Esophagus (tissue), 2 donors: Measurements from ENCODE around the gene IKBKG. TPM values are rescaled to one million over a fixed set of nuclear protein-coding genes. Genes with fewer than 3 reads are reported as not detected.
A peak's percentile ranks its signal among the peaks of the same experiment; 100 is the strongest.
"Not testable (repeated sequence)": the region's sequence is repeated elsewhere in the genome, so short reads cannot be mapped to it uniquely, and the experiment has no call there.

Source experiments
- H3K27ac ChIP-seq, 2 donors: one replicate each; pipeline ENCODE4 v1.5.1; 2013; ENCODE audit warnings: low read depth in 2 of 2, mild to moderate bottlenecking in 2 of 2, inconsistent platforms in 1 of 2, low read length in 1 of 2, moderate library complexity in 1 of 2
- H3K27me3 ChIP-seq, 2 donors: one replicate each; pipeline ENCODE4 v1.6.1; 2013; ENCODE audit warnings: low read length in 2 of 2, control low read depth in 1 of 2, mild to moderate bottlenecking in 1 of 2; ENCODE audit not compliant: insufficient read depth in 2 of 2, control insufficient read depth in 1 of 2
- H3K36me3 ChIP-seq, 2 donors: one replicate each; pipeline ENCODE4 v1.6.1; 2013; ENCODE audit warnings: low read length in 1 of 2; ENCODE audit not compliant: control insufficient read depth in 2 of 2, insufficient read depth in 2 of 2
- H3K4me1 ChIP-seq, 2 donors: one replicate each; pipeline ENCODE4 v1.6.1; 2013; ENCODE audit warnings: low read length in 1 of 2; ENCODE audit not compliant: control insufficient read depth in 2 of 2, insufficient read depth in 2 of 2
- H3K4me3 ChIP-seq, 2 donors: one replicate each; pipeline ENCODE4 v1.5.1; 2013; ENCODE audit warnings: low read length in 2 of 2, mild to moderate bottlenecking in 2 of 2, low read depth in 1 of 2, moderate library complexity in 1 of 2
- H3K9me3 ChIP-seq, 2 donors: one replicate each; pipeline ENCODE4 v1.6.1; 2013; ENCODE audit warnings: mild to moderate bottlenecking in 2 of 2, low read depth in 1 of 2, low read length in 1 of 2, moderate library complexity in 1 of 2; ENCODE audit not compliant: control insufficient read depth in 2 of 2, insufficient read depth in 1 of 2
- WGBS, 2 donors: extraction: QIAGEN DNeasy Blood & Tissue Kit; methylation state at CpG; one replicate each; pipeline ENCODE4 v1.1.7; 2013; 5-methylcytosine and 5-hydroxymethylcytosine counted together
- polyA plus RNA-seq, 2 donors: library from polyadenylated mRNA; stranded (reverse); fragments of 200-250 nt; gene quantifications; one replicate each; pipeline ENCODE4 v1.2.3, GENCODE V29; 2013
- donor health status: healthy with polysubstance abuse.
- donor health status: Bipolar disorder and iron deficiency.

The IKBKG gene
- 10 to 100 TPM; 16.2 to 19.7 TPM for polyA plus RNA-seq

GRCh38 chrX:154547245-154548027, at the start of gene IKBKG:
TSS of gene IKBKG (plus strand) at chrX:154547620. CDS start at chrX:154552003, 4,383 bp downstream.
- Histone ChIP-seq H3K9me3 (peaks cover 0 to 4% of the 10 kb centered on the region in 2 donors), H3K27ac (peak within 1 kb of the TSS; percentile 95 to 97), H3K27me3 (no peaks in the 10 kb centered on the region), H3K36me3 (peaks cover 0 to 4% of the 10 kb centered on the region in 2 donors), H3K4me1 (peaks cover 0 to 7% of the 10 kb centered on the region in 2 donors), H3K4me3 (peak within 1 kb of the TSS; percentile 49 to 68)
- WGBS, 2 donors, result 1 to 41% methylated on average over 68 to 69 of the region's 69 CpGs

- H3K36me3 ChIP-seq, H3K9me3 ChIP-seq, H3K4me1 ChIP-seq, H3K4me3 ChIP-seq, H3K27me3 ChIP-seq, H3K27ac ChIP-seq: not testable (repeated sequence)
- 71 to 74% methylated on average over 7 of the region's 7 CpGs for WGBS, 2 donors
Measured at GRCh38 chrX:154501423-154501822, 46.0 kb upstream of the IKBKG start.

- Histone ChIP-seq H3K9me3 (no peaks in the 10 kb centered on the region), H3K27ac (no peak overlapping the region), H3K36me3 (peaks cover 0 to 6% of the 10 kb centered on the region in 2 donors), H3K4me3 (no peak overlapping the region), H3K4me1 (peaks cover 2 to 8% of the 10 kb centered on the region in 2 donors), H3K27me3 (no peaks in the 10 kb centered on the region)
- 84 to 87% methylated on average over 8 of the region's 8 CpGs for WGBS, 2 donors
Measured at GRCh38 chrX:154502098-154502497, 45.3 kb upstream of the IKBKG start.

GRCh38 chrX:154502989-154503388, 44.4 kb upstream of the IKBKG start:
- no peak overlapping the region for H3K27ac ChIP-seq
- H3K4me3 ChIP-seq, result no peak overlapping the region
- peaks cover 2 to 8% of the 10 kb centered on the region in 2 donors for H3K4me1 ChIP-seq
- H3K36me3 ChIP-seq, result peaks cover 0 to 8% of the 10 kb centered on the region in 2 donors
- H3K27me3 ChIP-seq, result no peaks in the 10 kb centered on the region
- WGBS, 2 donors, result 86 to 87% methylated on average over 3 of the region's 3 CpGs
- H3K9me3 ChIP-seq, result no peaks in the 10 kb centered on the region

GRCh38 chrX:154505734-154506133, 41.7 kb upstream of the IKBKG start:
- Histone ChIP-seq H3K36me3 (peaks cover 0 to 8% of the 10 kb centered on the region in 2 donors), H3K4me1 (peaks cover 2 to 8% of the 10 kb centered on the region in 2 donors), H3K27me3 (no peaks in the 10 kb centered on the region), H3K4me3 (no peak overlapping the region), H3K27ac (peak overlapping the region in 1 of 2 donors; percentile 80), H3K9me3 (no peaks in the 10 kb centered on the region)
- 50 to 83% methylated on average over 12 of the region's 12 CpGs for WGBS, 2 donors

GRCh38 chrX:154506483-154507332, 40.7 kb upstream of the IKBKG start:
- Histone ChIP-seq H3K36me3 (peaks cover 0 to 8% of the 10 kb centered on the region in 2 donors), H3K9me3 (no peaks in the 10 kb centered on the region), H3K4me3 (no peak overlapping the region), H3K4me1 (peaks cover 2 to 8% of the 10 kb centered on the region in 2 donors), H3K27ac (peak overlapping the region in 1 of 2 donors; percentile 80), H3K27me3 (no peaks in the 10 kb centered on the region)
- WGBS, 2 donors, result 87 to 93% methylated on average over 34 to 37 of the region's 37 CpGs

- no peaks in the 10 kb centered on the region for H3K9me3 ChIP-seq
- no peaks in the 10 kb centered on the region for H3K27me3 ChIP-seq
- H3K27ac ChIP-seq, result no peak overlapping the region
- peaks cover 0 to 8% of the 10 kb centered on the region in 2 donors for H3K36me3 ChIP-seq
- peaks cover 0 to 8% of the 10 kb centered on the region in 2 donors for H3K4me1 ChIP-seq
- H3K4me3 ChIP-seq, result no peak overlapping the region
- 84 to 88% methylated on average over 23 to 24 of the region's 24 CpGs for WGBS, 2 donors
Measured at GRCh38 chrX:154507673-154508383, 39.6 kb upstream of the IKBKG start.

GRCh38 chrX:154508384-154508745, 39.1 kb upstream of the IKBKG start:
- peaks cover 0 to 8% of the 10 kb centered on the region in 2 donors for H3K4me1 ChIP-seq
- peaks cover 0 to 8% of the 10 kb centered on the region in 2 donors for H3K36me3 ChIP-seq
- 86 to 92% methylated on average over 13 of the region's 13 CpGs for WGBS, 2 donors
- no peak overlapping the region for H3K4me3 ChIP-seq
- no peaks in the 10 kb centered on the region for H3K9me3 ChIP-seq
- no peak overlapping the region for H3K27ac ChIP-seq
- H3K27me3 ChIP-seq, result no peaks in the 10 kb centered on the region

GRCh38 chrX:154509455-154509854, 38.0 kb upstream of the IKBKG start:
- no peaks in the 10 kb centered on the region for H3K9me3 ChIP-seq
- H3K4me1 ChIP-seq, result peaks cover 0 to 8% of the 10 kb centered on the region in 2 donors
- H3K4me3 ChIP-seq, result no peak overlapping the region
- no peak overlapping the region for H3K27ac ChIP-seq
- H3K27me3 ChIP-seq, result no peaks in the 10 kb centered on the region
- 90 to 98% methylated on average over 5 of the region's 5 CpGs for WGBS, 2 donors
- peaks cover 0 to 8% of the 10 kb centered on the region in 2 donors for H3K36me3 ChIP-seq
